GM18873 (cell line): Measurements from ENCODE around the gene FLYWCH2.

ENCODE experiments used
- ATAC-seq: cut with Tn5 transposase; IDR thresholded peaks from one replicate; pipeline ENCODE4 v1.9.1; 2021; ENCODE audit warnings: mild to moderate bottlenecking, moderate library complexity, moderate number of reproducible peaks; ENCODE audit not compliant: unreplicated experiment, low FRiP score

Gene FLYWCH2, protein sequence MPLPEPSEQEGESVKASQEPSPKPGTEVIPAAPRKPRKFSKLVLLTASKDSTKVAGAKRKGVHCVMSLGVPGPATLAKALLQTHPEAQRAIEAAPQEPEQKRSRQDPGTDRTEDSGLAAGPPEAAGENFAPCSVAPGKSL

DNA sequence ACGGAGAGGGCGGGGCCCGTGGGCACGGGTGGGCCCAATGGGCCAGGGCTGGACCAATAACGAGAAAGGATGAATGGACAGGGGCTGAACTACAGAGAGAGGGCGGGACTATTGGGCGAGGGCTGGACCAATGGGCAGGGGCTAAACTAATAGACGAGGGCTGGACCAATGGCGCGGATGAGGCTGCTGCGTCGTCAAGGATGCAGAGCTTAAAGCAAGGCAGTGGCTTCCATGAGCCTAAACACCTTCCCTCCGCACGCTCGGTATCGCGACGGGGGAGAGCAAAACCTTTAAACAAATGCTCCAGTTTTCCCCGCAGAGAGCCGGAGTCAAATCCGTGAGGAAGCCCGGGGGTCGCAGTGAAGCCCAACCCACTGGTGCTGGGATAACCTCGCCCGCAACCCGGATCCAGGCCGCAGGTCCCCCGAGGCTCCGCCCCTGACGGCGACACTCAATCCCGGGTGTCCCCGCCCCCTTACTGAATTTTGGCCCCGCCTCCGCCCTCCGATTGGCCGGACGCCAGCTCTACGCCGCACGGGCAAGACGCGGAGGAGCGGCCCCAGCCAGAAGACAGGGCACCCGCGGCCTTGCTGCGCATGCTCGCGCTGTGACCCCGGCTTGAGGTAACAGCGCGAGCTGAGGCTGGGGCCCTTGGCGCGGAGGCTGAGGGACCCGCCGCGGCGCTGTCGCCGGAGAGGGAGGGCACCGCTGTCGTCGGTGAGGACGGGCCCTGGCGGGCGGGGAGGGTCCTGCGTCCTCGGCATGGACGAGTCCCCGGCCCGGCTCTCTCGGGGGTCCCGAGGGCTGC is at the start of gene FLYWCH2:
FLYWCH2 (plus strand) TSS at position 566 of the 808 bp plus-strand sequence. CDS start 13,235 bp downstream, outside the sequence.
- ATAC-seq, result peak; percentile 82

GRCh38 chr16:2833776-2834175 is 49.2 kb upstream of the FLYWCH2 start:
- ATAC-seq, result no peak

GRCh38 chr16:2834968-2835367 is 48.0 kb upstream of the FLYWCH2 start:
- ATAC-seq, result no peak

DNA sequence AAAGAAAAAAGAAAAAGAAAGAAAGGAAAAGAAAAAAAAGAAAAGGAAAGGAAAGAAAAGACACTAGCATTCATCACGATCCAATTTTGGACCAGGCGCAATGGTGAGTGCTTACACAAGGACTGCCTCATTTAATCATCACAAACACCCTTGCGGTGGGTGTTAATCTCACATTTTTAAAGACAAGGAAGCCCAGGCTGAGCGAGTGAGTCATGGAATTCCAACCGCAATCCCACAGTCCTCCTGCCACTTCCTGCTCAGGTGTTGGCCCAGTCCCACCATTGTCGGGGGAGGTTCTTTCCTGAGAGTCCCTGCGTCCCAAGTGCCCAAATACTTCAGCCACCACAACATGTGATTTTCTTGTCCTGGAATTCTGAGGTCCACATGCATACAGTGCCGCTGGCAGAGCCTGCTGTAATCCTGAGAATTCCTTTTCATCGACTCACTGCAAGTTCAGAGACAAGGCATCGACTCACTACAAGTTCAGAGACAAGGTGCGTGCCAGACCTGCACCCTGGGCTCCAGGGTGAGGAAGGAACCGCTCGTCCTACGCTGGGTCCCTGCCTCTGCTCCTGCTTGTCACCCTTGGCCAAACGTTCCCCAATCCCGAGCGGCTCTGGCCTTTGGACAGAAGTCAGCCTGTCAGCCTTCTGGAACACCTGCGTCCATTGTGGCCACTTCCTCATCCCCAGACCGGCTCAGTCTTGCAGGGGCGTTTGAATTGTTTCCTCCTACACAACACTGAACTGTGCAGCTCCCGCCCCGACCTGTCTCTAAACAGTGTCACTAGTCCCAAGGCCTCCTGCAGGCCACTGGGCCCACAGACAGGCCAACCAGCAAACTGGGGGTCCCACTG is 47.1 kb upstream of the FLYWCH2 start:
- no peak for ATAC-seq

GRCh38 chr16:2836646-2837508 is 46.1 kb upstream of the FLYWCH2 start:
- ATAC-seq, result no peak

GRCh38 chr16:2838928-2839327 is 44.1 kb upstream of the FLYWCH2 start:
- no peak for ATAC-seq

DNA sequence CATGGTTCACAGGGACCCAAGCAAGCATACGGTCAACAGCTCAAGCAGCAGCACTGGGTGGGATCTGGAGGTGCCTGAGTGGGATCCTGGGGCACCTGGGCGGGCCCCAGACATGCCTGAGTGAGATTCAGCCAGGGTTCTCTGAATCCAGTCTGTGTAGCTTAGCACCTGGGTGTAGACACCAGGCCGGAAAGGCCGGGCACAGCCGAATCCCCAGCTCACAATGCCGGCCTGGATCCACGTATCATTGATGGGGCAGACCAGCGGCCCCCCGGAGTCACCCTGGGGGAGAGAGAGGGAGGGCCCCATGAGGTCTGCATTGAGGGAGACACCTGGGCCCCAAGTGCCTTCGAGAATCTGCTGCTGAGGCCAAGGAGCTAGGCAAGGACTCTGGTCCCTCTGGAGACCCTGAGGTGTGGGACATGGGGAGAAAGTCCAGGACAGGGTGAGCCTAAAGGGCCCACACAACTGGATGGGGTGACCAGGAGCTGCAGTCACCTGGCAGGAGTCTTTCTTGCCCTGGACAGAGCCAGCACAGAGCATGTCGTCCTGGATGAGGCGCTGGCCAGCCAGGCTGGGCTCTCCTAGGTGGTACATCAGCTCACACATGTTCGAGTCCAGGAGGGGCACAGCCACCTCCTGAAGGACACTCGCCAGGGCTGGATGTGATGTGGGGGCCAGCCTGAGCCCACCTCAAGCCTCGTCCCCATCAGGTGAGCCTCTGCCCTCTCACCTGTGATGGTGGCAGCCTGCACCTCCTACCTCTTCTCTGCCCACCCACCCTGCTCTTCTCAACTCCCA is 43.2 kb upstream of the FLYWCH2 start:
- ATAC-seq, result no peak

DNA sequence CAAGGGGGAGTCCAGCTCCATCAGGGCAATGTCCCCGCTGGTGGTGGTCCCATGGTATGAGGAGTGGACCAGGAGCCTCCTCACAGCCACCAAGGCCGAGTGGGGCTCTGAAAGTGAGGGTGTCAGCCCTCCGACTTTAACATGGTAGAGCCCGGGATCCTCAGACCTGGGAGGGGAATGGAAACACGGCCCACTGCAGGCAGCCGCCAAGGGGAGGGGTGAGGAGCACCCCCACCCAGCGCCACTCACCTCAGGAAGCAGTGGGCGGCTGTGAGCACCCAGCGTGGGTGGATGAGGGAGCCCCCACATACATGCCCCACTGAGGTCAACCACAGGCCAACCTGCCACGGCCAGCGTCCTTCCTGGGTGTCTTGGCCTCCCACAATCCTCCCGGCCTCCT is 42.1 kb upstream of the FLYWCH2 start:
- no peak for ATAC-seq

- ATAC-seq, result no peak
Measured at GRCh38 chr16:2841606-2842339, 41.2 kb upstream of the FLYWCH2 start.

DNA sequence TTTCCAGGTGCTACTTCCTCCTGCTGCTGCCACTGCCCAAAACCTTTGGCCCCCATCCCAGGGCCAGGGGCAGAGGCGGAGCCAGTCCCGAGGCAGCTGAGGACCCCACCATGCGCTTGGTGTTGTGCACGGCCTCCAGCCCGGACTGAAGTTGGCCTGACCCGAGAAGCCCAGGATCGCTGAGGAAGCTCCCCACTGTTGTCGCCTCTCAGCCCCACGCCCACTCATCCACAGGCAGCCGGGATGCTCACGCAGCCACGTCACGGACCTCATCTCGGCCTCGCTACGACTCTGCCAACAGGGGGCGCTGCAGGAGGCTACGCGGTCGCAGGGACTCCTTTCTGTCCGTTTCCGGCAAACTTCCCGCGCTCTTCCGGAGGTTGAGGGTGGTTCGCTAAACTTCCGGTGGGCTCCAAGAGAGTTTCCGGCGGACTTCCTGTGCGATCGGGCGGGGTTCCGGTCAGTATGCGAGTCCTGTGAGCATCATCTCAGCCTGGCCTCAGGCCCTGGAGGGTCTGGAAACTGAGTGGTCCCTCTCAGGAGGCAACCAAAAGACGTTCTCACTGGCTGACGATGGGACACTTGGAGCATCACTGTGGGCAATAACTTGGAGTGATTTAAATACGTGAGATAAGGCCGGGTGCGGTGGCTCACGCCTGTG is 40.5 kb upstream of the FLYWCH2 start:
- ATAC-seq, result no peak

- ATAC-seq, result no peak
Measured at GRCh38 chr16:2843526-2843925, 39.5 kb upstream of the FLYWCH2 start.

DNA sequence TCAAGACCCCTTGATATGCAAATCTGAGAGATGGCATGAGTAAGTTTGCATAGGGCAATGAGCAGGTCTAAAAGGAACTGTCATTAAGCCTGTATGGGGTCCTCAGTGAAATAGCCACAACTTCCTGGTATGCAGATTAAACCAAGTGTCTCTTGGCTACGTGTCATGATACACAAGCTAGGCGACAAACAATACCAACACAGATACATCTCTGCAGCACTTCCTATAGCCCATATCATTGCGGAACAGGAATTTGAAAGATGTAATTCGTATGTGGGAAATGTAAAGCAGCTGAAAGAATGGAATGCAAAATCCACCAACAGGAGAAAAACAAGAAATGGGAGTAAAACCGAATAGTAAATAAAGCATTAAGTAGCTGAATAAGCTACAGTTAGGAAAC is 37.9 kb upstream of the FLYWCH2 start:
- no peak for ATAC-seq

DNA sequence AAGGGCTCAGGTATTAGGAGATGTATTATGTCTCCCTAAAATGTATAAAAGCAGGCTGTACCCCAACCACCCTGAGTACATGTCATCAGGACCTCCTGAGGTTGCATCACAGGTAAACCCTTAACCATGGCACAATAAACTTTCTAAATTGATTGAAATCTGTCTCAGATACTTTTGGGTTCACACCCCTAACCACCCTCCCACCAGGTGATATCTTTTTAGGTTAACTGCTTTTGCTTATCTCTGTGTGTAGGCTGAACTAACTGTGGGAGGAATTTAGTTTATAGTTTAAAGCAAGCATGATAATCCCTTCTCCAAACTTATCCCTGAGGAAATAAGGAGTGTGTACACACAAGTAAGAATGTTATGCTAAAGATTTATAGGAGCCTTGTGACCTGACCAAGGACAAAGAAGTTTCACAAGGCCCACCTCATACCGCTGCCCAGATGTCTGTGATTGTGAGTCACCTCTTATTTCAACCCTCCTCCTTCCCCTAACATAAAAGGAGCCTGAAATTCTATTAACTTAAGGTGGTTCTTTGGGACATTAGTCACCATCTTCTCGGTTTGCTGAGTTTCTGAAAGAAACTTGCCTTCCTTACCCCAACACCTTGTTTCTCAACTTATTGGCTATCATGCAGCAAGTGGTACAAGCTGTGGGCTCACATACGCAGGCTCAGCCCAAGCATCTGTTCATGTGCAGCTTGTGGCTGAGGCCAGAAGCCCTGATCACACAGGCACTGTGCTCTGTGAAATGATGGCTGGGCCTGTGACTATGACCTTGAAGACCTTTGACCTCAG is 36.3 kb upstream of the FLYWCH2 start:
- ATAC-seq, result no peak

DNA sequence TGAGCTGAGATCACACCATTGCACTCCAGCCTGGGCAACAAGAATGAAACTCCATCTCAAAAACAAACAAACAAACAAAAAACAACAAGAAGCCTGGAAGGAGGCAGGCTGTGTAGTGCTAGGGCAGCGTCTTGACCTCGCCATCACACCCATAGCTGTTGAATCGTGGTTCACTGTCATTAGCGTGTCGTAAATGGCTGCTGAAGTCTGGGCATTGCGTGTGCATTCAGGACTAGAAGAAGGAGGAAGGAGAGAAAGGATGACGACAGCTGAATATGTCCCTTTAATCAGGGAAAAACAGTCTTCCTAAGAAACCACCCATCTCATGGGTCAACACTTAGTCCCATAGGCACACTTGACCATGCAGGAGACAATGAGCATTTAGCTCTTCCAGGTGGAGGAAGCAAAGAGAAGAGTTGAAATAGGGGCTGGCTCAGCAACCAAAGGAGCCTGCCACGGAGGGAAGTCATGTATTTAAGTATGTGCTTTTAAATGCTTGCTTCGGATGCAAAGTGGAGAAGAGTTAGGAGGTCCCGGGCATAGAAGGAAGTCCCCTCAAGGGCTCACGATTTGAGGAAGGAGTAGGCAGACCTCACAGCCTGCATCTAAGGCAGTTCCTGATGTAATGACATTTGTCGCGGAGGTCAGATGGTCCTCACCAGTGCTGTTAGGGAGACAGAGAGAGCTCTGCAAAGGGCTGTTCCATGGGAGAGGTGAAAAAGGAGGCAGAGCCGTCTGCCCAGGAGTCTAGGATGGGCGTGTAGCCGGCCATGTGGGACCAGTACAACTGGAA is 33.9 kb upstream of the FLYWCH2 start:
- no peak for ATAC-seq

DNA sequence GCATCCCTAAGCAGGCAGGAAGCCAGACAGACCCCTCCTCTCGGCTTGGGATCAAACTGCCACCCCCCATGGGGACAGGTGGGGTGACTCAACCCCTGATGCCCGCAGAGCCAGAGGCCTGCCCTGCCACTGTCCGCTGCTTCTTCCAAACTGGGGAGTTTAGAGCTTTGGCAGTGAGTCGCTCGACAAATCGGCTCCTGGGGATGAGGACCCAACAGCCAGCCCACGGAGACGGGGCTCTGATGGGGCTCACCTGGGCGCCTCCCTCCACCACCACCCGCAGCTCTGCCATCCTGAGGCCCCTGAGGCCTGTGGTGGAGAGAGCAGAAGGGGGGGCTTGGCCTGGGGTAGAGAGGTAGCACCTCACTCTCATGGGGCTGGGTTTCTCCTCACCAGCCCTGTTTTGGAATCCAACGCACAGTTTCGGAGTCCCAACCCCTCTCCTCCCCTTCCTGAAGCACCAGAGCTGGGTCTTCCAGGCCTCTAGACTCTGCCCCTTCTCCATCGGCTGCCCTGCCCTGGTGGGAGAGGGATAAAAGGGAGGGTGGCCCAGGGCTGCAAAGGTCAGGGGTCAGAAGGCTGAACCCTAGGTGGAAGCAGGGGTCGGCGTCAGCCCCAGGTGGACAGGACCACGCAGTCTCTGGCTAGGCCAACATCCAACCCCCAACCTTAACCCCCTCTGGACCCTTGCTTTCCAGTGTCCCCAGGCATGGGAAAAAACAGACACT is 30.8 kb upstream of the FLYWCH2 start:
- no peak for ATAC-seq
